Smooth muscle cell (in vitro differentiated cells): ENCODE results near the gene TLE3. TPM values are rescaled to one million over a fixed set of nuclear protein-coding genes. Genes with fewer than 3 reads are reported as not detected.

Experiments
- DNase-seq: peaks from one replicate; lab custom pipeline; 2025; ENCODE audit not compliant: unreplicated experiment; lab: John Stamatoyannopoulos, UW
- H2AFZ ChIP-seq: fragments of 200-600 bp; sonication (generic); 2 replicates; pipeline ENCODE4 v1.6.0; 2016; ENCODE audit warnings: antibody characterized with exemption, low read depth, mild to moderate bottlenecking
- H3F3A ChIP-seq: fragments of 200-600 bp; sonication (generic); 2 replicates; pipeline ENCODE4 v1.6.0; 2017; ENCODE audit warnings: antibody characterized with exemption, low read depth
- H3K27ac ChIP-seq: fragments of 200-600 bp; sonication (generic); 2 replicates; pipeline ENCODE4 v1.5.1; 2016; ENCODE audit warnings: low read depth, mild to moderate bottlenecking
- H3K27me3 ChIP-seq: fragments of 200-600 bp; sonication (generic); 2 replicates; pipeline ENCODE4 v1.6.1; 2016; ENCODE audit warnings: low read depth, mild to moderate bottlenecking
- H3K36me3 ChIP-seq: fragments of 200-600 bp; sonication (generic); 2 replicates; pipeline ENCODE4 v1.5.1; 2016; ENCODE audit warnings: low read depth
- H3K4me1 ChIP-seq: fragments of 200-600 bp; sonication (generic); 2 replicates; pipeline ENCODE4 v1.5.1; 2016; ENCODE audit warnings: low read depth
- H3K4me2 ChIP-seq: fragments of 200-600 bp; sonication (generic); 2 replicates; pipeline ENCODE4 v1.6.0; 2016; ENCODE audit warnings: mild to moderate bottlenecking
- H3K4me3 ChIP-seq: fragments of 200-600 bp; sonication (generic); 2 replicates; pipeline ENCODE4 v1.5.1; 2016; ENCODE audit warnings: mild to moderate bottlenecking
- H3K79me2 ChIP-seq: fragments of 200-600 bp; sonication (generic); 2 replicates; pipeline ENCODE4 v1.6.0; 2016; ENCODE audit warnings: low read depth, mild to moderate bottlenecking
- H3K9ac ChIP-seq: fragments of 200-600 bp; sonication (generic); 2 replicates; pipeline ENCODE4 v1.6.0; 2016; ENCODE audit warnings: low read depth
- H3K9me3 ChIP-seq: fragments of 200-600 bp; sonication (generic); replicated peaks from 2 replicates; pipeline ENCODE4 v1.5.1; 2016; ENCODE audit warnings: low read depth
- H4K20me1 ChIP-seq: fragments of 200-600 bp; sonication (generic); 2 replicates; pipeline ENCODE4 v1.6.0; 2016; ENCODE audit warnings: low read depth
- WGBS: methylation state at CpG from one replicate; pipeline ENCODE4 v1.1.7; 2016; ENCODE audit warnings: low lambda C conversion rate; 5-methylcytosine and 5-hydroxymethylcytosine counted together
- polyA plus RNA-seq: library from polyadenylated mRNA; unstranded; fragments of >200 nt; fragmentation: Nextera tagmentation; extraction: Ambion mirVana; gene quantifications from 2 replicates; pipeline ENCODE4 v1.2.1, GENCODE V29; 2016
- total RNA-seq: library from RNA; depleted of rRNA; stranded (reverse); fragments of >200 nt; gene quantifications from 2 replicates; pipeline ENCODE4 v1.2.3, GENCODE V29; 2014
- TF ChIP-seq, protein P1 (sequence below): fragments of 200-600 bp; sonication (generic); IDR thresholded peaks from 2 replicates; pipeline ENCODE4 v1.5.1; 2017; ENCODE audit warnings: borderline replicate concordance, mild to moderate bottlenecking, antibody characterized with exemption; ENCODE audit not compliant: insufficient read depth, poor library complexity, severe bottlenecking

TLE3 gene
- total and polyA plus RNA-seq, 2 experiments from 2014 or later = 50.9 to 53.2 TPM

DNA sequence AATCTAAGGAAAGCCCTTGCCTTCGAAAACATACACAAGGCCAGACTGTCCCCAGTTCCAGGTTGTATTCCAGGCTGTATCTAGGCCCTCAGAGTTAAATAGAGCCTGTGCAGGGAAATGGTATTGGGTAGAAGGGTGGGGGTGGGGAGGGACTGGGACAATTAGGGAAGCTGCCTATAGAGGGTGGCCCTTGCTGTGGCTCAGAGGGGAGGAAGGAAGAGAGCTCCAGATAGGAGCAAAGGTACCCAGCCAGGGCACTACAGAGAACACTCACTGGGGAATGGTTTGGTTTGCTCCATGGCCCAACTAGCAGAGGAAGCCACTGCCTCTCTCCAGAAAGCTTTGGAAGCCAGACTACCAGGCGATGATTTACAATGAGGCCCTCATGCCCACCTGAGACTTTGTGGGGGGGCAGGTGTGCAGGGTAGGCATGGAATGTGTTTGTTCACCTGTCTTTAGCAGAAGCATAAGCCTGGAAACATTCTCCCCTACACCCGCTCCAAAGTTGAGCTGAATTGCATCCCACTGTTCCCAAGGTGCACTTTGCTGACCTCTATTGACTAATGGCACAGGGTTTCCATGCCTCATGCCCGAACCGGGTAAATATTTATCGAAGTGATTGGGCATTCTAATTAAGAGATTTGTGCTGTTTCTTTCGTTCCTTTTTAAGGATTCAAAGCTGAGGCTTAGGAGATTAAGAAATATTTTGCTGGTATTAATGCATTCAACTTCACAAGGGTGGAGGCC is 6.3 kb upstream of the TLE3 start:
- H3K9me3 ChIP-seq = no peaks in the 10 kb centered on the region
- no peak overlapping the region for H3K4me3 ChIP-seq
- no peak overlapping the region for H3K4me2 ChIP-seq
- no peak overlapping the region for H2AFZ ChIP-seq
- H3K79me2 ChIP-seq = no peaks in the 10 kb centered on the region
- no peaks in the 10 kb centered on the region for H3K27me3 ChIP-seq
- no peaks in the 10 kb centered on the region for H3K36me3 ChIP-seq
- no peaks in the 10 kb centered on the region for H4K20me1 ChIP-seq
- WGBS = 90% methylated on average over 7 of the region's 7 CpGs
- no peaks in the 10 kb centered on the region for H3F3A ChIP-seq
- TF ChIP-seq, protein P1, sequence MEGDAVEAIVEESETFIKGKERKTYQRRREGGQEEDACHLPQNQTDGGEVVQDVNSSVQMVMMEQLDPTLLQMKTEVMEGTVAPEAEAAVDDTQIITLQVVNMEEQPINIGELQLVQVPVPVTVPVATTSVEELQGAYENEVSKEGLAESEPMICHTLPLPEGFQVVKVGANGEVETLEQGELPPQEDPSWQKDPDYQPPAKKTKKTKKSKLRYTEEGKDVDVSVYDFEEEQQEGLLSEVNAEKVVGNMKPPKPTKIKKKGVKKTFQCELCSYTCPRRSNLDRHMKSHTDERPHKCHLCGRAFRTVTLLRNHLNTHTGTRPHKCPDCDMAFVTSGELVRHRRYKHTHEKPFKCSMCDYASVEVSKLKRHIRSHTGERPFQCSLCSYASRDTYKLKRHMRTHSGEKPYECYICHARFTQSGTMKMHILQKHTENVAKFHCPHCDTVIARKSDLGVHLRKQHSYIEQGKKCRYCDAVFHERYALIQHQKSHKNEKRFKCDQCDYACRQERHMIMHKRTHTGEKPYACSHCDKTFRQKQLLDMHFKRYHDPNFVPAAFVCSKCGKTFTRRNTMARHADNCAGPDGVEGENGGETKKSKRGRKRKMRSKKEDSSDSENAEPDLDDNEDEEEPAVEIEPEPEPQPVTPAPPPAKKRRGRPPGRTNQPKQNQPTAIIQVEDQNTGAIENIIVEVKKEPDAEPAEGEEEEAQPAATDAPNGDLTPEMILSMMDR = no peak
- H3K4me1 ChIP-seq = peaks cover 12% of the 10 kb centered on the region
- H3K9ac ChIP-seq = no peak overlapping the region
- DNase-seq = no peak
- no peak overlapping the region for H3K27ac ChIP-seq

DNA sequence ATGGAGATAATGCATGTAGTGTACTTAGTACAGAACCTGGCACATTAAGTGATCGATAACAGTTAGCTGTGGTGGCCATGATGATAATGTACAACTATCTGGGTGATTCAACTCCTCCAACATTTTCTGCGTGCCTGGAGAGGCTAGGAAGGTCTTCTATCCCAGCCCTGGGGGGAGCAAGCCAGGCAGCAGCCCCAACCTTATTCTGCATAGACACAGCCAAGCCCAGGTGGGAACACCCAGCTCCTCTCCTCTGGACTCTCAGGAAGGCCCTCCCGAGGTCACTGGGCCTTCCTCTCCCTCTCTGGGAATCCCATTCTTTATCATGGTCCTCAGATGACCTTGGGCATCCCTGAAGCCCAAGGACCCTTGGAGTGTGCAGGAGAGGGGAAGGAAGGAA is 5.1 kb upstream of the TLE3 start:
- TF ChIP-seq, protein P1 = no peak
- DNase-seq = no peak
- H3K9ac ChIP-seq = no peak overlapping the region
- H3K9me3 ChIP-seq = no peaks in the 10 kb centered on the region
- H3F3A ChIP-seq = peaks cover 8% of the 10 kb centered on the region
- H3K27me3 ChIP-seq = no peaks in the 10 kb centered on the region
- H3K27ac ChIP-seq = no peak overlapping the region
- H3K4me1 ChIP-seq = peaks cover 21% of the 10 kb centered on the region
- peaks cover 5% of the 10 kb centered on the region for H3K79me2 ChIP-seq
- H4K20me1 ChIP-seq = no peaks in the 10 kb centered on the region
- H3K4me2 ChIP-seq = peak overlapping the region; percentile 40
- 84% methylated on average over 3 of the region's 3 CpGs for WGBS
- no peaks in the 10 kb centered on the region for H3K36me3 ChIP-seq
- H3K4me3 ChIP-seq = no peak overlapping the region
- no peak overlapping the region for H2AFZ ChIP-seq

DNA sequence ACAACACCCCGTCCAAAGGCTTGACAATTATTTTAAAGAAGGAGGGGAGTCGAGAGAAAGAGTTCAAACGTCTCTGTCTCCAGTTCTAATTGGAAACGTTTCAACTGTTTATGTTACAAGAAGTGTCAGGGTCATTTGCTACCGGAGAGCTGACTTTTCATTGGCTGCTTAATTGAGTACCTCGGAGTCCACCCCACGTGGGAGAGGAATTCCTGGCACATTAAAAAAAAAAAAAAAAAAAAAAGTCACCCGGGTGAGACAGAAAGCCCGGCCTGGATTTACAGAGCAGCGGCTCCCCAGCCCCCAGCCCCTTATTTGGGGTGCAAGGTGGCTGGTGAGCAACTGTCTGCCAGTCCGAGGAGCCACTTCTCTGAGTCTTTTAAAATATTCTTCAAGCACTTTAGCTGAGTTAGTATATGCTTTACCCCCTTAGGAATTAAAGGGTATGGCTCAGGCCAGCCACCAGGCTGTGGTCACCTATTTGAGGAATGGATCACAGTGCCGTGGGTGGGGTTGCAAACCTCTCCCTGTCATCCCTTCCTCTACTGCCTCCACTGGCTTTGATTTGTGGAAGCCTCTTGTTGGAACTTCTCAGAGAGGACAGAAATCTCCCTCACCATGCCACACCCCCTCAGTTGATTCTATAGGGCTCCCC is 3.9 kb upstream of the TLE3 start:
- H3K27ac ChIP-seq = peak overlapping the region; percentile 69
- H3K27me3 ChIP-seq = no peaks in the 10 kb centered on the region
- H4K20me1 ChIP-seq = peaks cover 11% of the 10 kb centered on the region
- TF ChIP-seq, protein P1 = no peak
- H3K79me2 ChIP-seq = peaks cover 15% of the 10 kb centered on the region
- DNase-seq = no peak
- no peaks in the 10 kb centered on the region for H3K36me3 ChIP-seq
- H2AFZ ChIP-seq = no peak overlapping the region
- H3K4me3 ChIP-seq = peak overlapping the region; percentile 44
- peak overlapping the region; percentile 89 for H3K4me2 ChIP-seq
- WGBS = 2% methylated on average over 12 of the region's 12 CpGs
- H3F3A ChIP-seq = peaks cover 8% of the 10 kb centered on the region
- H3K9ac ChIP-seq = no peak overlapping the region
- peaks cover 21% of the 10 kb centered on the region for H3K4me1 ChIP-seq
- no peaks in the 10 kb centered on the region for H3K9me3 ChIP-seq
